Myocyte (in vitro differentiated cells): Measurements from ENCODE around the gene AMBRA1. TPM values are rescaled to one million over a fixed set of nuclear protein-coding genes. Genes with fewer than 3 reads are reported as not detected.
A peak's percentile ranks its signal among the peaks of the same experiment; 100 is the strongest.

Experiments used
- DNase-seq: peaks from one replicate; pipeline ENCODE4 v3.0.0-alpha.2; 2012; ENCODE audit warnings: low read depth
- total RNA-seq: library from RNA; depleted of rRNA; stranded (reverse); fragments of >200 nt; gene quantifications from 2 replicates; pipeline ENCODE4 v1.2.3, GENCODE V29; 2014

The AMBRA1 gene
- total RNA-seq, 1 donor from 2014 or later = 18.7 TPM

- no peak for DNase-seq
Observed at GRCh38 chr11:46480166-46480726, 113.6 kb downstream of the AMBRA1 start.

GRCh38 chr11:46479601-46480000 lies 114.2 kb downstream of the AMBRA1 start:
- DNase-seq = no peak

GRCh38 chr11:46478196-46478595 lies 115.6 kb downstream of the AMBRA1 start:
- no peak for DNase-seq

GRCh38 chr11:46477136-46477535 lies 116.7 kb downstream of the AMBRA1 start:
- no peak for DNase-seq

GRCh38 chr11:46475926-46476545 lies 117.8 kb downstream of the AMBRA1 start:
- no peak for DNase-seq

- DNase-seq = no peak
Observed at GRCh38 chr11:46475051-46475925, 118.5 kb downstream of the AMBRA1 start.

DNA sequence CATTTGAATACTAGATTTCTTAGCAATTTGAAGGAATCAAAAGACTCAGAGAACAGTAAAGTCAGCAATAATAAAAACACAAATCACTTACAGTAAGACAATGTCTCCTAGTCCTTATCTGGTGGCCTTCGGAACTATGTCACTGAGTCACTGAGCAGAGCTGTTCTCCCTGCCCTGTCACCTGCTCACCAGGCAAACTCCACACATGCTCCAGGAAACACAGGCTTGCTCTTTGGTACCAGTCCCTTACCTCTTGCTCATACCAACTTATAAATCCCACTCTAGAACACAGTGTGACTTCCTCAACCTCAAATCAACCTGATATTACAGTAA lies 121.2 kb downstream of the AMBRA1 start:
- DNase-seq = peak; percentile 9

GRCh38 chr11:46471943-46472661 lies 121.7 kb downstream of the AMBRA1 start:
- DNase-seq = no peak

- DNase-seq = no peak
Observed at GRCh38 chr11:46469926-46470325, 123.9 kb downstream of the AMBRA1 start.

DNA sequence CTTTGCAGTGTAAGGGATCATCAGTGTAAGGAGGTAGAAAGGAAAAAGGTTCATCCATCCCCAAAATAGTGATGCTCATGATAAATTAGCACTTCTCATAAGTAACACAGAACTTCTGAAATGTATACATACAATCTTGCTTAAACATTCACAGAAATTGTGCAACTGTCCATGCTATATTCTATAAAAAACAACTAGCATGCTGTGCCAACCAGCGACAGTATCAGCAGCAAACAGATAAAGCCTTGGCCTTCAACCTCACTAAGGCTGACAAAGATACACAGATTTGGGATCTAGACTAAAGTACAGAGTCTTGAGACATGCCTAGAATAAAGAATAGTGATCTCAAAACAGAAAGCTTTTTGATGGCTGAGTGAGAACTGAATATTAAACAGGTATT lies 128.1 kb downstream of the AMBRA1 start:
- DNase-seq = no peak

DNA sequence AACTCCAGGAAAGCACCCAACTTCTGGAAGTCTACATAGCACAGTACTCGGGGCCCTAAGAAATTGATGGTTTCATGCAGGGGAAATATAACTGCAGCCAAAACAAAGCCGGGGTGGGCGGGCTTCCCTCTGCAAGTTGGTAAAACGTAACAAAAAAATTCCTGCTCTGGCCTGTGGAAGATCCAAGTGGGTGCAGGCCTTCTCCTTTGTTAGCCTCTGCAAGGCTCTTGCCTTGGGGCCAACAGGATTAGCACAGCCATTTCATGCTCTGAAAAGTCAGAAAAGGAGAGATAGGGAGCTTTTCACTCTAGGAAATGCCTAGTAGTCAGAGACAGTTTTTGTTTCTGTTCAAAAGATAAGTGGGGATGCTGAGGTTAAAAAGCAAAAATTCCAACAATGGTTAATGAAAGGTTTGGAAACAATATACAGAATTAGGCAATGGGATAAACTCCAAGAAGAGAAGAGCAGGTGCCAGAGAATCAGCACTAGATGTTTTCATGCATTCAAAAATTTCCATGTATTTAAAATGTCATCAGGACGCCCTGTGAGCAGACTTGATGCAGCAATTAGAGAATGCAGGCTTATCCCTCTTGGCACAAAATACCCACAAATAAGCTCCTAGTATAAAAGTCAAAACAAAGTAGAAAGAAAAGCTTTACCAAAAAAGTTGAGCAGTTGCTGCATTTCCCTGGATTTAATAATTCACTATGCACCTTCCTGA lies 130.0 kb downstream of the AMBRA1 start:
- DNase-seq = no peak

DNA sequence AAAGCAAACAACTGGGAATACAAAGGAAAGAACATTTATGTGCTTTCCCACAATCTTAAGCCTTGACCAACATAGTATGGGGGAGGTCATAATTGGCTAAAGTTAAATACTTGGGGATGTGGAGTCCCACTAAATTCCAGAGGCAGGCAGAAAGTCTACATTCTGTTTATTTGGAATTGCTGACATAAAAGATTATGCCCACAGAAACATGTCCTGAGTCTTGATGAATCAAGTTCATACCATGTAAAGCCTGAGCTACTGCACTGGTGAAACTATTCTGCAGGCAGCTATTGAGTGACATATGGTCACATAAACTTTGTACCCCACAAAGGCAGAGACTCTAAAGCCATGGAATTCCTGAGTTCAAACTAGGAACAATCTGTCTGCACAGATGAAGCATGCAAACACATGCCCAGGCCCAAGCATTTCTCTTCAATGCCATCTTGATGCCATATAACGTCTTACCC lies 132.3 kb downstream of the AMBRA1 start:
- peak; percentile 15 for DNase-seq

GRCh38 chr11:46458491-46458890 lies 135.3 kb downstream of the AMBRA1 start:
- DNase-seq = no peak

GRCh38 chr11:46457659-46458424 lies 136.0 kb downstream of the AMBRA1 start:
- no peak for DNase-seq

DNA sequence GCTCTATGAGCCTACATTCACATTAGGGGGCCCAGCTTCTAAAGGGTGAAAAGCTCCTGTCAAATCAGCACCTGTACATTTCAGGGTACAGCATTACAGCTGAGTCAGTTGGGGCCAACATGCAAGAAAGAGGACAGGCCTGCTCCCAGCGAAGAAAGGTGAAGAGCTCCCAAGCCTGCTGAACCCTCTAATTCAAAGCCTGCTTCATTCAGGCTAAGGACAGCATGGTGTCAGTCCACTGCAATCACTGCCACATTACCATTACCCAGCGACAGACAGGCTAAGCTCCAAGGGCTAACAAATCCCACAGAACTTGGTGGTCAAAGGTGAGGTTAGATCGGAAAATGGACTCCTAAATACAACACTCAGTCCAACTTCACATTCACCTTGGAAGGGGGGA lies 136.8 kb downstream of the AMBRA1 start:
- DNase-seq = no peak

DNA sequence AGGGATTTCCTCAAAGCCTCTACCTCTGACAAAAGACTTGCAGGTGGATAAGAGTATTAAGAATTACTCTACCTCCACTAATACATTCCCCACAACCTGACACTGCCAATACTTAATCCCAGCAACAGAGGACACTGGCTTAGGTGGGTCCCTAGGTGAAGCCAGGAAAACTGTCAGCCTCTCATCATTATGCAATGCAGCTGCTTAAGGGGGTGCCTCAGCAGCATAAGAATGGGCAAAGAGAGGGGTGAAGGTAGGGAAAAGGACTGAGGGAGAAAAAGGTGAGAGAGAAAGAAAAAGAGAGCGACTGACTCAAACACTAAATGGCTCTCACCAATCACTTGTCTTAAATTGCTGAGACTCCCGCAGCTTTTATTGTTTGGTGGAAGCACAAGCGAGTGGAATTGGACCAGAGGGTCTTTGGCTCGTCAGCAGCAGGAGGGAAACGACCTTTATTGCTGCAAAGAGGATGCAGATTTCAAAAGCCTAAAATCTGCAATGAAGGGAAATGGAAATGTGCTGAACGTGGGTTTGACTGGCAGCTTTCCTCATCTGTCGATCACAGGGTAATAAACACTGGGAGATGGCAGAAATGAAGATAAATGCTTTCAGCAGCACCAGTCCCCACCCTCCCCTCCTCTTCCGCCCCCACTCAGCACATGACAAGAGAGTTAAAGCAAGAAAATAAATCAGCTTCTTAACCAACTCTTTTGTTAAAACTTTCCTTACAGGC lies 137.4 kb downstream of the AMBRA1 start:
- DNase-seq = no peak

DNA sequence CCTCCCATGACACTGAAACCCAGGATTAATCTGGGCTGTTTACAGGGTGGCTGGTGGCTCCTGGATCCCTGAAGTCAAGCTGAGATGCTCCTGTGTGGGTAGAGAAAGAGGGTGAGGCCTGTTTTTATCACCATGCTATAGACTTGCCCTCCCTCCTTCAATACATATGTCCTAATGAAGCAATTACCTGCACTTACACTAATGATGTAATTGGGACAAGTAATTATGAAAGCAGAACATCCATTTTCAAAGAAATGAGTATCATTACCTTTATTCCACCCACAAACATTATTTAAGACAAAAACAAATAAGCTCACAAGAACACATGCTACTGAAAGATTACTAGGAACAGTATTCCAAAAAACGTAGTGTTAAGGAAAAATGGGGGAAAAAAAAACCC lies 138.0 kb downstream of the AMBRA1 start:
- no peak for DNase-seq

- DNase-seq = no peak
Observed at GRCh38 chr11:46452918-46453517, 140.8 kb downstream of the AMBRA1 start.

GRCh38 chr11:46451759-46452158 lies 142.1 kb downstream of the AMBRA1 start:
- DNase-seq = peak; percentile 8
